Adrenal gland (tissue), 5 donors: ENCODE measurements around the gene LOC128125822.

Experiments used
- POLR2A ChIP-seq, 2 donors: fragments of 450-650 bp; IDR thresholded peaks; one replicate each; pipeline ENCODE4 v1.6.1; 2017; ENCODE audit warnings: antibody characterized with exemption in 2 of 2, mild to moderate bottlenecking in 2 of 2, moderate library complexity in 1 of 2
- TF ChIP-seq, protein P1 (sequence below), 6 experiments: fragments of 450-650 bp in 4 of 6; fragments of 200-600 bp in 2 of 6; sonication (generic) in 1 of 6; IDR thresholded peaks; 1 replicate in 5 of 6; 2 replicates in 1 of 6; pipeline versions ENCODE4 v1.5.1 to v1.8.0; 2016 to 2021; ENCODE audit warnings: antibody characterized with exemption in 6 of 6, mild to moderate bottlenecking in 2 of 6, moderate library complexity in 1 of 6
- donor health status: DM: no; HTN: no; CAD: no.

DNA sequence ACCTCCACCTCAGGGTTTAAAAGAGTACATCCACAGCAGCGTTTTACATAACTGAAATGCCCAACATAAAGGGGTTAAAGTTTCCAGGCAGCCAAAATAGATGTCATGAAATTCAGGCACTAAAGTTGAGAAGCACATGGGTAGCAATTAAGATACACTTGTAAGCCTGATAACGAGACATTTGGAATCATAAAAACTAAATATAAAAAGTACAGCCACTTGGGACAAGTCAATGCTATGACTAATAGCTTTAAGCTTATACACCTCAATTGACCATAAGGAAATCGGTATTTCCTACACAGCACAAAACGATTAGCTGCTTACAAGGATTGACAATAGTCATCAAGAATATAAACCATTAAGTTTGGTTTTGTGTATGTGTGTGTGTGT lies 11.8 kb downstream of the LOC128125822 start:
- no peak for TF ChIP-seq POLR2A (IDR thresholded peaks at IDR 0.05)
- TF ChIP-seq, protein P1, sequence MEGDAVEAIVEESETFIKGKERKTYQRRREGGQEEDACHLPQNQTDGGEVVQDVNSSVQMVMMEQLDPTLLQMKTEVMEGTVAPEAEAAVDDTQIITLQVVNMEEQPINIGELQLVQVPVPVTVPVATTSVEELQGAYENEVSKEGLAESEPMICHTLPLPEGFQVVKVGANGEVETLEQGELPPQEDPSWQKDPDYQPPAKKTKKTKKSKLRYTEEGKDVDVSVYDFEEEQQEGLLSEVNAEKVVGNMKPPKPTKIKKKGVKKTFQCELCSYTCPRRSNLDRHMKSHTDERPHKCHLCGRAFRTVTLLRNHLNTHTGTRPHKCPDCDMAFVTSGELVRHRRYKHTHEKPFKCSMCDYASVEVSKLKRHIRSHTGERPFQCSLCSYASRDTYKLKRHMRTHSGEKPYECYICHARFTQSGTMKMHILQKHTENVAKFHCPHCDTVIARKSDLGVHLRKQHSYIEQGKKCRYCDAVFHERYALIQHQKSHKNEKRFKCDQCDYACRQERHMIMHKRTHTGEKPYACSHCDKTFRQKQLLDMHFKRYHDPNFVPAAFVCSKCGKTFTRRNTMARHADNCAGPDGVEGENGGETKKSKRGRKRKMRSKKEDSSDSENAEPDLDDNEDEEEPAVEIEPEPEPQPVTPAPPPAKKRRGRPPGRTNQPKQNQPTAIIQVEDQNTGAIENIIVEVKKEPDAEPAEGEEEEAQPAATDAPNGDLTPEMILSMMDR (IDR thresholded peaks at IDR 0.05): no peak
